SK-N-MC (cell line): ENCODE measurements around the gene NOTUM.

Source experiments
- EZH2 ChIP-seq: fragments of 200-600 bp; sonication (generic); IDR thresholded peaks from one replicate; pipeline ENCODE4 v1.6.1; 2017; ENCODE audit warnings: antibody characterized with exemption
- POLR2AphosphoS5 ChIP-seq: IDR thresholded peaks from 2 replicates; pipeline ENCODE4 v1.6.1; 2012; ENCODE audit warnings: mild to moderate bottlenecking, low read depth, low read length, borderline replicate concordance

DNA sequence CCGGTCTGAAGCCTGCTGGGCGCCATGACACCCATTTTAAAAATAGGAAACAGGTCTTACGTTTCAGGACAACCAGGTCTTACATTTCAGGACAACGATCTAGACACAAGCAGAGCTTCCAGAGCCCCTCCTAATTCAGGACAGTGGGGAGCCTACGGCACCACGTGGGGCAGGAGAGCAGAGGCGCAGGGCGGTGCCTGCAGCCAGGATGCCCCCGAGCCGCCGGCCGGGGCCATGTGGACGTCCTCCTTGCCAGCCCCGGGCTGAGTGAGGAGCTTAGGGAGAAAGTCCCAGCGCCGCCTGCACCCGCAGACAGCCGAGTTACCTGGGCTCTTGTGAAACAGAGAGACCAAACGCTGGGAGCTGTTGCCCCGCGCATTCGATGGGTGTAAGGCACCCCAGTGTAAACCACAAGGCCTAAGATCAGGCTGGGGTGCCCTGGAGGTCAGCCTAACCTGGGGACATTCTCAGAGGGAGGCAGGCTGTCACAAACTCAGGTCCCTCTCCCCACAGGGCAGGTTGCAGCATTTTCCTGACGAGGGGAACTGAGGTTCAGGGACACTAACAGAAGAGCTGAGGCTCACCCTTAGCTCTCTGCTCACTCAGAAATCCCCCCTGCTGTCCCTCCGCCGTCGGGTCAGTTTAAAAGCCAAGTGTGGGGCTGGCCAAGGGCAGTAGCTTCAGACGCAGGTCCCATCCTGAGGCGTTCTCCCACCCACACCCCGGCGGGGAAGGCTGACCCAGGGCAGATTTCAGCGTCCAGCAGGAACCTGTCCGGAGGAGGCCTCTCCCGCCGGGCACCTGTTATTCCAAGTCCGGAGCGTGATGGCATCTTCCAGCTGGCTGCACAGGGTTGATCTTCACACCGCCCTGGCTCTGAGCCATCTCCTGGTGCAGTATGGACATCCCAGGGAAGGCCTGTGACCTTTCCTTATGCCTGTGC lies 1.8 kb upstream of the NOTUM start:
- TF ChIP-seq EZH2 (no peak), POLR2AphosphoS5 (no peak)
